H1 (cell line): Measurements from ENCODE around the gene PNMA1. TPM values are rescaled to one million over a fixed set of nuclear protein-coding genes. Genes with fewer than 3 reads are reported as not detected.

Experiments
- CTCF ChIA-PET: fragments of 300-600 bp; sonication (Branson Sonifier 250); formaldehyde crosslinking; loops from one replicate; lab custom pipeline; 2021; ENCODE audit not compliant: partially characterized antibody; lab: Charles Lee
- POLR2A ChIA-PET: fragments of 300-600 bp; sonication (Branson Sonifier 250); formaldehyde crosslinking; loops from one replicate; lab custom pipeline; 2021; ENCODE audit warnings: inconsistent platforms; ENCODE audit not compliant: partially characterized antibody; lab: Charles Lee
- DNase-seq, 2 experiments: peaks; one replicate each; pipeline versions ENCODE4 v3.0.0 to v3.0.0-alpha.2; 2010 to 2022; ENCODE audit warnings: low spot score in 2 of 2, low read depth in 1 of 2, mixed read lengths in 1 of 2
- FAIRE-seq: peaks from 2 replicates; lab custom pipeline; 2011; peaks lifted over from hg19 to GRCh38; lab: Jason Lieb, UNC
- H2AFZ ChIP-seq: 2 replicates; pipeline ENCODE4 v1.8.1; 2012; ENCODE audit warnings: low read length, inconsistent platforms
- H2AK5ac ChIP-seq: 2 replicates; pipeline ENCODE4 v1.6.1; 2013; ENCODE audit warnings: low read depth, low read length
- H2BK120ac ChIP-seq: replicated peaks from 2 replicates; pipeline ENCODE3; 2013; ENCODE audit warnings: low read depth, low read length, inconsistent platforms
- H2BK12ac ChIP-seq: 2 replicates; pipeline ENCODE4 v1.6.1; 2013; ENCODE audit warnings: low read depth, low read length
- H2BK15ac ChIP-seq: 2 replicates; pipeline ENCODE4 v1.6.1; 2013; ENCODE audit warnings: low read length
- H2BK20ac ChIP-seq: 2 replicates; pipeline ENCODE4 v1.6.1; 2013; ENCODE audit warnings: low read length
- H2BK5ac ChIP-seq: 2 replicates; pipeline ENCODE4 v1.6.1; 2013; ENCODE audit warnings: low read depth, low read length
- H3K14ac ChIP-seq: 2 replicates; pipeline ENCODE4 v1.6.1; 2013; ENCODE audit warnings: inconsistent platforms; ENCODE audit not compliant: insufficient read length
- H3K18ac ChIP-seq: 2 replicates; pipeline ENCODE4 v1.6.1; 2013; ENCODE audit warnings: low read length; ENCODE audit errors: extremely low read depth
- H3K23ac ChIP-seq: 2 replicates; pipeline ENCODE4 v1.6.1; 2013; ENCODE audit warnings: inconsistent platforms; ENCODE audit not compliant: insufficient read length
- H3K23me2 ChIP-seq: 2 replicates; pipeline ENCODE4 v1.6.1; 2013; ENCODE audit warnings: low read depth, low read length
- H3K27ac ChIP-seq: 2 replicates; pipeline ENCODE4 v1.6.1; 2011; ENCODE audit warnings: low read depth, low read length, inconsistent platforms
- H3K27me3 ChIP-seq, 4 experiments: replicated peaks in 1 of 4; 1 replicate in 1 of 4; 2 replicates in 3 of 4; pipeline versions ENCODE4 v1.6.1 to v1.8.1; 2011 to 2013; ENCODE audit warnings: low read length in 3 of 4, mild to moderate bottlenecking in 3 of 4, inconsistent platforms in 2 of 4, mixed read lengths in 2 of 4, moderate library complexity in 1 of 4; ENCODE audit not compliant: control insufficient read depth in 3 of 4, insufficient read depth in 3 of 4; ENCODE audit errors: extremely low read depth in 1 of 4
- H3K36me3 ChIP-seq, 4 experiments: 2 replicates each; pipeline versions ENCODE4 v1.6.1 to v1.8.1; 2011 to 2013; ENCODE audit warnings: mild to moderate bottlenecking in 4 of 4, low read length in 3 of 4, moderate library complexity in 2 of 4, control low read depth in 1 of 4, inconsistent platforms in 1 of 4; ENCODE audit not compliant: insufficient read depth in 4 of 4, control insufficient read depth in 2 of 4
- H3K4ac ChIP-seq: replicated peaks from 2 replicates; pipeline ENCODE3; 2013; ENCODE audit warnings: low read length, low read depth, mixed read lengths, inconsistent platforms; ENCODE audit not compliant: insufficient read length
- H3K4me1 ChIP-seq, 4 experiments: replicated peaks in 1 of 4; 1 replicate in 1 of 4; 2 replicates in 3 of 4; pipeline versions ENCODE4 v1.6.1 to v1.8.1; 2011 to 2013; ENCODE audit warnings: low read length in 3 of 4, inconsistent platforms in 2 of 4, mixed read lengths in 1 of 4; ENCODE audit not compliant: insufficient read depth in 4 of 4, control insufficient read depth in 3 of 4
- H3K4me2 ChIP-seq, 2 experiments: 2 replicates each; pipeline versions ENCODE4 v1.6.1 to v1.8.1; 2011 to 2013; ENCODE audit warnings: low read depth in 2 of 2, low read length in 2 of 2, control low read depth in 1 of 2, inconsistent platforms in 1 of 2, mild to moderate bottlenecking in 1 of 2; ENCODE audit not compliant: insufficient read depth in 1 of 2
- H3K4me3 ChIP-seq, 4 experiments: fragments of 200-600, 300-600 bp in 1 of 4; sonication (generic), shearing (Covaris generic), sonication (Bioruptor Twin) in 1 of 4; 2 replicates each; pipeline versions ENCODE4 v1.5.1 to v1.8.1; 2011 to 2016; ENCODE audit warnings: low read length in 4 of 4, low read depth in 3 of 4, control low read depth in 2 of 4, inconsistent platforms in 2 of 4, mild to moderate bottlenecking in 2 of 4, mixed read lengths in 1 of 4, moderate library complexity in 1 of 4; ENCODE audit not compliant: insufficient read depth in 2 of 4; ENCODE audit errors: extremely low read depth in 1 of 4
- H3K56ac ChIP-seq: replicated peaks from 2 replicates; pipeline ENCODE3; 2013; ENCODE audit warnings: low read depth, mild to moderate bottlenecking, mixed read lengths, low read length, inconsistent platforms; ENCODE audit not compliant: insufficient read length
- H3K79me1 ChIP-seq: 2 replicates; pipeline ENCODE4 v1.6.1; 2013; ENCODE audit warnings: low read depth, low read length, control low read depth
- H3K79me2 ChIP-seq, 2 experiments: 2 replicates each; pipeline versions ENCODE4 v1.6.1 to v1.8.1; 2012 to 2013; ENCODE audit warnings: low read length in 2 of 2, mild to moderate bottlenecking in 2 of 2, inconsistent platforms in 1 of 2; ENCODE audit not compliant: insufficient read depth in 2 of 2, control insufficient read depth in 1 of 2
- H3K9ac ChIP-seq, 4 experiments: replicated peaks in 1 of 4; 1 replicate in 1 of 4; 2 replicates in 3 of 4; pipeline versions ENCODE4 v1.6.1 to v1.8.1; 2011 to 2013; ENCODE audit warnings: low read depth in 3 of 4, low read length in 3 of 4, control low read depth in 2 of 4, mild to moderate bottlenecking in 2 of 4, moderate library complexity in 2 of 4, inconsistent platforms in 1 of 4; ENCODE audit errors: extremely low read depth in 1 of 4
- H3K9me3 ChIP-seq, 2 experiments: 2 replicates each; pipeline versions ENCODE4 v1.6.1 to v1.8.1; 2012 to 2013; ENCODE audit warnings: mild to moderate bottlenecking in 2 of 2, moderate library complexity in 2 of 2, control low read depth in 1 of 2, inconsistent platforms in 1 of 2, low read depth in 1 of 2, low read length in 1 of 2, mixed read lengths in 1 of 2; ENCODE audit not compliant: insufficient read depth in 2 of 2
- H4K20me1 ChIP-seq, 2 experiments: replicated peaks in 1 of 2; 2 replicates each; pipeline versions ENCODE3 to v1.8.1; 2011 to 2013; ENCODE audit warnings: inconsistent platforms in 2 of 2, low read length in 2 of 2, mild to moderate bottlenecking in 1 of 2; ENCODE audit not compliant: insufficient read depth in 2 of 2, control insufficient read depth in 1 of 2
- H4K5ac ChIP-seq: 2 replicates; pipeline ENCODE4 v1.6.1; 2013; ENCODE audit warnings: low read length, low read depth, mixed read lengths, inconsistent platforms; ENCODE audit not compliant: insufficient read length
- H4K8ac ChIP-seq: 2 replicates; pipeline ENCODE4 v1.8.0; 2013; ENCODE audit warnings: mild to moderate bottlenecking, moderate library complexity, low read length, inconsistent platforms; ENCODE audit not compliant: insufficient read depth; ENCODE audit errors: extremely low read depth
- H4K91ac ChIP-seq: replicated peaks from 2 replicates; pipeline ENCODE3; 2013; ENCODE audit warnings: low read length, mixed read lengths, inconsistent platforms; ENCODE audit not compliant: insufficient read length
- BACH1 ChIP-seq: IDR thresholded peaks from 2 replicates; pipeline ENCODE4 v1.6.1; 2012; ENCODE audit warnings: low read length, improper control_type of control experiment
- BCL11A ChIP-seq, 2 experiments: IDR thresholded peaks; one replicate each; pipeline ENCODE4 v1.6.1; 2011; ENCODE audit warnings: low read depth in 2 of 2, low read length in 2 of 2, mild to moderate bottlenecking in 2 of 2
- CTBP2 ChIP-seq: IDR thresholded peaks from 2 replicates; pipeline ENCODE4 v1.7.0; 2011; ENCODE audit warnings: borderline replicate concordance, mild to moderate bottlenecking, moderate library complexity, mixed read lengths, low read length; ENCODE audit not compliant: insufficient read depth, insufficient read length
- EGR1 ChIP-seq: IDR thresholded peaks from 2 replicates; pipeline ENCODE4 v1.6.1; 2011; ENCODE audit warnings: low read depth, low read length, borderline replicate concordance
- KDM1A ChIP-seq: fragments of 200-600, 300-600 bp; sonication (generic); IDR thresholded peaks from 2 replicates; pipeline ENCODE4 v1.7.1; 2016; ENCODE audit warnings: mild to moderate bottlenecking, low read length, borderline replicate concordance
- MAFK ChIP-seq: IDR thresholded peaks from 2 replicates; pipeline ENCODE4 v1.6.1; 2012; ENCODE audit warnings: low read depth, mild to moderate bottlenecking, improper control_type of control experiment, low read length
- RAD21 ChIP-seq, 2 experiments: IDR thresholded peaks in 1 of 2; conservative IDR thresholded peaks in 1 of 2; 2 replicates each; pipeline ENCODE4 v1.6.1; 2011; ENCODE audit warnings: low read depth in 2 of 2, low read length in 2 of 2, improper control_type of control experiment in 1 of 2, inconsistent platforms in 1 of 2, mild to moderate bottlenecking in 1 of 2, moderate library complexity in 1 of 2
- RBBP5 ChIP-seq: IDR thresholded peaks from 2 replicates; pipeline ENCODE4 v1.7.1; 2012; ENCODE audit warnings: low read depth, mild to moderate bottlenecking, inconsistent platforms, low read length, moderate library complexity, borderline replicate concordance
- SIX5 ChIP-seq: IDR thresholded peaks from 2 replicates; pipeline ENCODE4 v1.6.1; 2011; ENCODE audit warnings: mild to moderate bottlenecking, low read depth, low read length
- SP1 ChIP-seq: IDR thresholded peaks from 2 replicates; pipeline ENCODE4 v1.6.1; 2011; ENCODE audit warnings: low read depth, low read length
- SP2 ChIP-seq: IDR thresholded peaks from 2 replicates; pipeline ENCODE4 v1.6.1; 2012; ENCODE audit warnings: mild to moderate bottlenecking, low read length, inconsistent platforms
- SRF ChIP-seq: IDR thresholded peaks from 2 replicates; pipeline ENCODE4 v1.6.1; 2011; ENCODE audit warnings: mild to moderate bottlenecking, low read depth, low read length, moderate library complexity
- SUZ12 ChIP-seq: fragments of 200-600 bp; sonication (generic); IDR thresholded peaks from 2 replicates; pipeline ENCODE4 v1.6.1; 2012; ENCODE audit warnings: mild to moderate bottlenecking, inconsistent platforms, low read length, moderate library complexity, mixed read lengths
- WGBS, 2 experiments: shearing (Covaris generic) in 1 of 2; methylation state at CpG; one replicate each; pipeline versions ENCODE4 v1.1.6 to v1.1.7; 2013 to 2015; ENCODE audit warnings: low lambda C conversion rate in 2 of 2, mixed read lengths in 2 of 2, inconsistent platforms in 1 of 2, low coverage in 1 of 2, missing lambda C conversion rate in 1 of 2; ENCODE audit not compliant: insufficient replicate concordance in 2 of 2, insufficient coverage in 1 of 2, insufficient read length in 1 of 2; ENCODE audit errors: extremely low coverage in 1 of 2, missing lambda C conversion rate in 1 of 2; 5-methylcytosine and 5-hydroxymethylcytosine counted together
- polyA plus RNA-seq, 7 experiments: library from polyadenylated mRNA; depleted of rRNA in 3 of 7; stranded (reverse) in 5 of 7; unstranded in 2 of 7; fragments of >200 nt in 5 of 7; fragments of 200-250 nt in 2 of 7; gene quantifications; 1 replicate in 5 of 7; 2 replicates in 1 of 7; 4 replicates in 1 of 7; pipeline versions ENCODE4 v1.2.1 to v1.2.3, GENCODE V29; 2011 to 2013; ENCODE audit warnings: missing spikeins in 2 of 7, mixed read lengths in 2 of 7
- total RNA-seq: library from RNA; stranded (reverse); fragmentation: NEBNext Ultra II Directional; extraction: Animal tissue kit (Norgen Biotek cat#: 25700); gene quantifications from 2 replicates; pipeline ENCODE4 v1.2.1, GENCODE V29; 2021

PNMA1 gene
- total and polyA plus RNA-seq, 2 of the 8 experiments (the other 6 are each of a cell fraction or from before 2014, with no cell fraction given): 15.8 to 52.7 TPM

- no peak overlapping the region for H2AFZ ChIP-seq
- no peak overlapping the region for H3K27ac ChIP-seq
- WGBS, 2 experiments: 91% methylated on average over 5 of the region's 8 CpGs; no CpG with 5 or more reads in 1 of the 2 experiments
- ChIA-PET CTCF (interaction anchor here (0.6 to 12.5 kb wide), 13 partner anchors 10 to 145 kb away, joined by 3 to 198 read pairs (median 5); no protein-coding TSS in a partner anchor), POLR2A (interaction anchor here (0.6 to 2.1 kb wide), 7 partner anchors 8 to 34 kb away, joined by 3 to 6 read pairs (median 5); no protein-coding TSS in a partner anchor)
- no peak overlapping the region for H3K56ac ChIP-seq
- peaks cover 14% of the 10 kb centered on the region for H3K79me1 ChIP-seq
- peaks cover 10% of the 10 kb centered on the region for H3K23me2 ChIP-seq
- TF ChIP-seq CTBP2 (no peak), MAFK (no peak), BCL11A (IDR thresholded peaks at IDR 0.05; ENCODE audit: low read depth in 2 of 2, low read length in 2 of 2) (no peak), RBBP5 (no peak), SIX5 (no peak), EGR1 (no peak), BACH1 (no peak), SUZ12 (no peak), RAD21 (IDR thresholded peaks at IDR 0.05 in 1 of 2, conservative IDR thresholded peaks at IDR 0.05 in 1 of 2; ENCODE audit: low read depth in 2 of 2, low read length in 2 of 2) (no peak), KDM1A (no peak), SRF (no peak), SP2 (no peak), SP1 (no peak)
- H3K79me2 ChIP-seq: peaks cover 0 to 49% of the 10 kb centered on the region in 2 experiments; a peak in 3 of 4 replicates
- no peak overlapping the region for H3K14ac ChIP-seq
- H2BK15ac ChIP-seq: no peak overlapping the region
- peaks cover 0 to 10% (median 8%) of the 10 kb centered on the region in 4 experiments; a peak in 5 of 7 replicates for H3K27me3 ChIP-seq
- no peak overlapping the region for H3K23ac ChIP-seq
- H4K20me1 ChIP-seq: peaks cover 11 to 16% of the 10 kb centered on the region in 2 experiments
- H2BK20ac ChIP-seq: no peak overlapping the region
- DNase-seq (no peak), FAIRE-seq (no peak)
- peaks cover 4 to 25% (median 7%) of the 10 kb centered on the region in 4 experiments for H3K4me1 ChIP-seq
- no peak overlapping the region for H3K18ac ChIP-seq
- no peak overlapping the region for H3K4me2 ChIP-seq
- H2AK5ac ChIP-seq: no peak overlapping the region
- no peak overlapping the region for H4K5ac ChIP-seq
- no peak overlapping the region for H3K4ac ChIP-seq
- H3K9ac ChIP-seq: no peak overlapping the region
- no peak overlapping the region for H3K4me3 ChIP-seq
- no peak overlapping the region for H4K91ac ChIP-seq
- H2BK120ac ChIP-seq: no peak overlapping the region
- no peaks in the 10 kb centered on the region for H3K36me3 ChIP-seq
- no peak overlapping the region for H2BK12ac ChIP-seq
- H3K9me3 ChIP-seq: no peaks in the 10 kb centered on the region
- H2BK5ac ChIP-seq: no peak overlapping the region
- no peak overlapping the region for H4K8ac ChIP-seq
Measured at GRCh38 chr14:73754911-73755360, 40.8 kb upstream of the PNMA1 start.
